ENCODE results near the gene ITPRIPL2. TPM values are rescaled to one million over a fixed set of nuclear protein-coding genes. Genes with fewer than 3 reads are reported as not detected.

Gene ITPRIPL2
- total RNA-seq, 1 donor from 2014 or later = 29.5 TPM

GRCh38 chr16:19083670-19084069, 30.1 kb upstream of the ITPRIPL2 start:
- H3K4me1 Mint-ChIP-seq (ENCODE audit: unreplicated experiment) = peaks cover 4% of the 10 kb centered on the region
- no peak for DNase-seq (ENCODE audit: extremely low spot score, unreplicated experiment)
- H3K27me3 Mint-ChIP-seq = peaks cover 5% of the 10 kb centered on the region
- no peak overlapping the region for H3K4me3 Mint-ChIP-seq
- H3K27ac Mint-ChIP-seq = no peak overlapping the region
- no peak for TF ChIP-seq CTCF (conservative IDR thresholded peaks at IDR 0.05)
- H3K36me3 Mint-ChIP-seq = peaks cover 15% of the 10 kb centered on the region
- H3K9me3 Mint-ChIP-seq = no peaks in the 10 kb centered on the region

DNA sequence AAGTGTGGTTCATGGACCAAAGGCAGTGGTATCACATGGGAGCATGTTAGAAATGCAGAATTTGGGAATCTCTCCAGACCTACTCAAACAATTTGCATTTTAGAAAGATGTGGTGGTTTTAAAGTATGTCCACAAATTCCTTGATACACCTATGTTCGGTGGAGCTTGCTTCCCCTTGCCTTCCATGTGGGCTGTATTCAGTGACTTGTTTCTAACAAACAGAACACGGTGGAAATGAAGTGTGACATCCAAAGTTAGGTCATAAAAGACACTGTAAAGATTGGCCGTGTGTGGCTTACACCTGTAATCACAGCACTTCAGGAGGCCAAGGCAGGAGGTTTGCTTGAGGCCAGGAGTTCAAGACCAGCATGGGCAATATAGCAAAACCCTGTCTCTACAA, 29.6 kb upstream of the ITPRIPL2 start:
- H3K27me3 Mint-ChIP-seq = peaks cover 5% of the 10 kb centered on the region
- H3K27ac Mint-ChIP-seq = no peak overlapping the region
- peaks cover 13% of the 10 kb centered on the region for H3K36me3 Mint-ChIP-seq
- no peak overlapping the region for H3K4me3 Mint-ChIP-seq
- no peaks in the 10 kb centered on the region for H3K9me3 Mint-ChIP-seq
- H3K4me1 Mint-ChIP-seq (ENCODE audit: unreplicated experiment) = peaks cover 4% of the 10 kb centered on the region
- TF ChIP-seq CTCF (conservative IDR thresholded peaks at IDR 0.05) = no peak
- no peak for DNase-seq (ENCODE audit: extremely low spot score, unreplicated experiment)

DNA sequence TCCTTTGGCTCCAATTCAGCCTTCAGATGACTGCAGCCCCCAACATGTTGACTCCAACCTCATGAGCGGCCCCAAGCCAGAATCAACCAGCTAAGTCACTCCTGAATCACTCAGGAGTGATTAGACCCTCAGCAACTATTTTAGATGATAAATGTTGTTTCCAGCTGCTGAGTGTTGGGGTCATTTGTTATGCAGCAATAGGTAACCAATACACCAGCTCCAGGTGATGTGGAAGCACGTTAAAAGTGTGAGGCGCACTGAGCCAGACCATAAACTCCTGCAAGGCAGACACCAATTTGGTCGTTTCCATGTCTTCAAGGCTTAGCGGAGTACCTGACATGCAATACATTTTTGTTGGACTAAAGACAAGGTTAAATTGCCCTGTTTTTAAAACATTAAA, 28.9 kb upstream of the ITPRIPL2 start:
- Mint-ChIP-seq H3K27ac (no peak overlapping the region), H3K4me1 (ENCODE audit: unreplicated experiment) (peaks cover 4% of the 10 kb centered on the region), H3K9me3 (no peaks in the 10 kb centered on the region), H3K27me3 (peaks cover 5% of the 10 kb centered on the region), H3K36me3 (peaks cover 11% of the 10 kb centered on the region), H3K4me3 (no peak overlapping the region)
- DNase-seq (ENCODE audit: extremely low spot score, unreplicated experiment) = no peak
- no peak for TF ChIP-seq CTCF (conservative IDR thresholded peaks at IDR 0.05)

- Mint-ChIP-seq H3K36me3 (peaks cover 8% of the 10 kb centered on the region), H3K4me1 (ENCODE audit: unreplicated experiment) (peaks cover 4% of the 10 kb centered on the region), H3K27me3 (peaks cover 5% of the 10 kb centered on the region), H3K9me3 (no peaks in the 10 kb centered on the region), H3K4me3 (no peak overlapping the region), H3K27ac (no peak overlapping the region)
- no peak for DNase-seq (ENCODE audit: extremely low spot score, unreplicated experiment)
- TF ChIP-seq CTCF (conservative IDR thresholded peaks at IDR 0.05) = no peak
These were observed 28.0 kb upstream of the ITPRIPL2 start for GRCh38 chr16:19085679-19086200.

GRCh38 chr16:19086322-19087199, 27.2 kb upstream of the ITPRIPL2 start:
- Mint-ChIP-seq H3K9me3 (peaks cover 2% of the 10 kb centered on the region), H3K27ac (peak overlapping the region; percentile 82)

More at GRCh38 chr16:19086322-19087199, 27.2 kb upstream of the ITPRIPL2 start:
- TF ChIP-seq CTCF (conservative IDR thresholded peaks at IDR 0.05) = peak; percentile 100
- peaks cover 5% of the 10 kb centered on the region for H3K27me3 Mint-ChIP-seq
- peak overlapping the region; percentile 91 for H3K4me3 Mint-ChIP-seq
- peak; percentile 92 for DNase-seq (ENCODE audit: extremely low spot score, unreplicated experiment)
- peaks cover 8% of the 10 kb centered on the region for H3K36me3 Mint-ChIP-seq
- H3K4me1 Mint-ChIP-seq (ENCODE audit: unreplicated experiment) = peaks cover 4% of the 10 kb centered on the region
